ENCODE data around the gene CERS6. TPM values are rescaled to one million over a fixed set of nuclear protein-coding genes. Genes with fewer than 3 reads are reported as not detected.

The CERS6 gene
- total and polyA plus RNA-seq, 2 experiments from 2014 or later = 7.4 to 35.0 TPM

- Histone ChIP-seq H3K4me3 (no peak overlapping the region), H2AFZ (no peak overlapping the region), H3K36me3 (ENCODE audit: insufficient read depth) (no peaks in the 10 kb centered on the region), H3F3A (replicated peaks; ENCODE audit: low read depth) (no peaks in the 10 kb centered on the region), H3K27me3 (ENCODE audit: insufficient read depth) (no peaks in the 10 kb centered on the region), H3K4me1 (ENCODE audit: insufficient read depth) (no peaks in the 10 kb centered on the region), H4K20me1 (replicated peaks; ENCODE audit: insufficient read depth) (no peaks in the 10 kb centered on the region), H3K9me2 (ENCODE audit: insufficient read depth) (no peaks in the 10 kb centered on the region), H3K79me2 (replicated peaks; ENCODE audit: insufficient read depth) (peaks cover 39% of the 10 kb centered on the region), H3K4me2 (no peak overlapping the region), H3K27ac (ENCODE audit: low read depth) (no peak overlapping the region)
- Mint-ChIP-seq H3K27me3 (ENCODE audit: insufficient read depth, low read depth, poor library complexity) (peaks cover 4% of the 10 kb centered on the region), H3K4me1 (peaks cover 9% of the 10 kb centered on the region), H3K36me3 (ENCODE audit: low read depth) (peaks cover 36% of the 10 kb centered on the region), H3K4me3 (no peak overlapping the region), H3K27ac (no peak overlapping the region; the same call in 1 of the 2 replicates), H3K9me3 (peaks cover 32% of the 10 kb centered on the region)
- ATAC-seq (no peak), DNase-seq (ENCODE audit: low spot score) (no peak)
- TF ChIP-seq STAT1 (IDR thresholded peaks at IDR 0.05; ENCODE audit: unreplicated experiment) (no peak), REST (IDR thresholded peaks at IDR 0.05; ENCODE audit: unreplicated experiment) (no peak), CTCF (conservative IDR thresholded peaks at IDR 0.05; ENCODE audit: low read depth in 2 of 2) (no peak), ETS1 (IDR thresholded peaks at IDR 0.05) (no peak), JUNB (IDR thresholded peaks at IDR 0.05; ENCODE audit: unreplicated experiment) (no peak), NANOG (IDR thresholded peaks at IDR 0.05; ENCODE audit: borderline replicate concordance) (no peak), EZH2phosphoT487 (IDR thresholded peaks at IDR 0.05; ENCODE audit: unreplicated experiment) (no peak)
Measured at GRCh38 chr2:168607992-168608391, 151.9 kb downstream of the CERS6 start.

- peaks cover 30% of the 10 kb centered on the region for H3K9me3 Mint-ChIP-seq
- peaks cover 7% of the 10 kb centered on the region for H3K27me3 Mint-ChIP-seq (ENCODE audit: insufficient read depth, low read depth, poor library complexity)
- Histone ChIP-seq H4K20me1 (replicated peaks; ENCODE audit: insufficient read depth) (no peaks in the 10 kb centered on the region), H3K27me3 (ENCODE audit: insufficient read depth) (no peaks in the 10 kb centered on the region), H3K9me2 (ENCODE audit: insufficient read depth) (no peaks in the 10 kb centered on the region), H3K27ac (ENCODE audit: low read depth) (no peak overlapping the region), H3K36me3 (ENCODE audit: insufficient read depth) (no peaks in the 10 kb centered on the region), H3K79me2 (replicated peaks; ENCODE audit: insufficient read depth) (peaks cover 38% of the 10 kb centered on the region), H2AFZ (no peak overlapping the region), H3K4me3 (no peak overlapping the region), H3F3A (replicated peaks; ENCODE audit: low read depth) (no peaks in the 10 kb centered on the region), H3K4me1 (ENCODE audit: insufficient read depth) (no peaks in the 10 kb centered on the region), H3K4me2 (no peak overlapping the region)
- DNase-seq (ENCODE audit: low spot score) (no peak), ATAC-seq (no peak)
- no peak overlapping the region for H3K27ac Mint-ChIP-seq
- H3K4me3 Mint-ChIP-seq = no peak overlapping the region
- H3K4me1 Mint-ChIP-seq = peaks cover 1% of the 10 kb centered on the region
- peaks cover 38% of the 10 kb centered on the region for H3K36me3 Mint-ChIP-seq (ENCODE audit: low read depth)
- TF ChIP-seq CTCF (conservative IDR thresholded peaks at IDR 0.05; ENCODE audit: low read depth in 2 of 2) = no peak
- TF ChIP-seq POLR2AphosphoS5 (IDR thresholded peaks at IDR 0.05; ENCODE audit: low read depth) = no peak
Measured at GRCh38 chr2:168608796-168609195, 152.7 kb downstream of the CERS6 start.
